Transverse colon (tissue), 4 donors: ENCODE measurements around the gene LYRM4. TPM values are rescaled to one million over a fixed set of nuclear protein-coding genes. Genes with fewer than 3 reads are reported as not detected.

Experiments used
- DNase-seq: peaks from one replicate; pipeline ENCODE4 v3.0.0-alpha.2; 2019
- H3K27ac ChIP-seq, 4 donors: fragments of 200-600 bp; sonication (generic); 2 replicates each; pipeline ENCODE4 v1.5.1; 2016 to 2018; ENCODE audit warnings: inconsistent platforms in 4 of 4
- H3K27me3 ChIP-seq: fragments of 200-600 bp; sonication (generic); 2 replicates; pipeline ENCODE4 v1.5.1; 2017; ENCODE audit warnings: inconsistent platforms
- H3K36me3 ChIP-seq, 4 donors: fragments of 200-600 bp; sonication (generic); 2 replicates each; pipeline ENCODE4 v1.5.1; 2017 to 2019; ENCODE audit warnings: inconsistent platforms in 4 of 4
- H3K4me1 ChIP-seq, 4 donors: fragments of 200-600 bp; sonication (generic); 2 replicates each; pipeline ENCODE4 v1.5.1; 2017 to 2020; ENCODE audit warnings: inconsistent platforms in 4 of 4
- H3K4me3 ChIP-seq, 4 donors: fragments of 200-600 bp; sonication (generic); 1 replicate in 1 of 4; 2 replicates in 3 of 4; pipeline versions ENCODE4 v1.5.1 to v1.6.1; 2017 to 2019; ENCODE audit warnings: inconsistent platforms in 4 of 4
- H3K9me3 ChIP-seq, 2 donors: fragments of 200-600 bp; sonication (generic); 2 replicates each; pipeline ENCODE4 v1.5.1; 2017 to 2019; ENCODE audit warnings: inconsistent platforms in 2 of 2
- EP300 ChIP-seq: sonication (generic); formaldehyde crosslinking; IDR thresholded peaks from one replicate; pipeline ENCODE4 v1.6.1; 2017; ENCODE audit warnings: antibody characterized with exemption, low read depth
- POLR2A ChIP-seq: fragments of 450-650 bp; IDR thresholded peaks from one replicate; pipeline ENCODE4 v1.6.1; 2016; ENCODE audit warnings: antibody characterized with exemption, mild to moderate bottlenecking, moderate library complexity
- POLR2AphosphoS5 ChIP-seq, 3 donors: sonication (generic); formaldehyde crosslinking; IDR thresholded peaks; one replicate each; pipeline ENCODE4 v1.6.1; 2016; ENCODE audit warnings: antibody characterized with exemption in 3 of 3
- WGBS, 2 donors: methylation state at CpG; one replicate each; pipeline ENCODE4 v1.1.5; 2018; ENCODE audit warnings: low coverage in 1 of 2; 5-methylcytosine and 5-hydroxymethylcytosine counted together
- in situ Hi-C, 4 donors: fragments of 200-750 bp; cut with MboI; loops; one replicate each; pipeline versions ENCODE4 v1.15.0 to v1.15.1; 2017; ENCODE audit warnings: low sequenced_read_pairs in 3 of 4, low pct_ligation_motif_present in 1 of 4, low pct_unique_long_range_greater_than_20kb in 1 of 4
- intact Hi-C: fragments of 100-400 bp; cut with DNase I; formaldehyde crosslinking; loops from one replicate; pipeline ENCODE4 v1.15.1; 2023; ENCODE audit warnings: low total_unique reads
- total RNA-seq, 4 donors: library from RNA; depleted of rRNA; stranded (reverse); fragments of >200 nt; gene quantifications; one replicate each; pipeline ENCODE4 v1.1.0, GENCODE V29; 2016
- TF ChIP-seq, protein P1 (sequence below), 5 experiments: fragments of 200-600 bp in 3 of 5; fragments of 450-650 bp in 2 of 5; sonication (generic) in 3 of 5; IDR thresholded peaks; 1 replicate in 2 of 5; 2 replicates in 3 of 5; pipeline ENCODE4 v1.5.1; 2016 to 2017; ENCODE audit warnings: antibody characterized with exemption in 5 of 5, inconsistent platforms in 3 of 5, mild to moderate bottlenecking in 2 of 5, moderate library complexity in 1 of 5

The LYRM4 gene
- total RNA-seq, 4 donors from 2014 or later = 3.0 to 14.0 (median 6.9) TPM

DNA sequence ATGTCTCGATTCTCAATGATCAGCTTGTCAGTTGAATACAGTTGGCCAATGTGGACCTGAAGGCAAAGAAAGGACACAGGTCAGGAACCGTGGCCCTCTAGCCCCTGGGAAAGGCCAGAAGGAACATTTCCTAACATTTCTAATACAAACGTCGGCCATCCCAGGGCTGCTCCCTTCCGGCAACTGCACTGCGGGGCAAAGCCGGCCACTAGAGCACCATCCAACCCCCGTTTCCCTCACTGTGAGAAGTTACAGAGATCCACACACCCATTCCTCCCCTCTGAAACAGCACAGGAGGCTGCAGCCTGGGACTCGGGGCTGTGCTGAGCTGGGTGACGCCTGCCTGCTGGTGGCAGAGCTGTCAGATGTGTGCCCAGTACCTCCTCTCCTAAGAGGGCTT is 151.3 kb downstream of the LYRM4 start:
- Histone ChIP-seq H3K36me3 (no peaks in the 10 kb centered on the region), H3K27me3 (no peaks in the 10 kb centered on the region), H3K9me3 (no peaks in the 10 kb centered on the region), H3K4me3 (no peak overlapping the region), H3K27ac (no peak overlapping the region), H3K4me1 (peaks cover 0 to 8% (median 0%) of the 10 kb centered on the region in 4 donors)
- TF ChIP-seq POLR2A = no peak
- TF ChIP-seq, protein P1, sequence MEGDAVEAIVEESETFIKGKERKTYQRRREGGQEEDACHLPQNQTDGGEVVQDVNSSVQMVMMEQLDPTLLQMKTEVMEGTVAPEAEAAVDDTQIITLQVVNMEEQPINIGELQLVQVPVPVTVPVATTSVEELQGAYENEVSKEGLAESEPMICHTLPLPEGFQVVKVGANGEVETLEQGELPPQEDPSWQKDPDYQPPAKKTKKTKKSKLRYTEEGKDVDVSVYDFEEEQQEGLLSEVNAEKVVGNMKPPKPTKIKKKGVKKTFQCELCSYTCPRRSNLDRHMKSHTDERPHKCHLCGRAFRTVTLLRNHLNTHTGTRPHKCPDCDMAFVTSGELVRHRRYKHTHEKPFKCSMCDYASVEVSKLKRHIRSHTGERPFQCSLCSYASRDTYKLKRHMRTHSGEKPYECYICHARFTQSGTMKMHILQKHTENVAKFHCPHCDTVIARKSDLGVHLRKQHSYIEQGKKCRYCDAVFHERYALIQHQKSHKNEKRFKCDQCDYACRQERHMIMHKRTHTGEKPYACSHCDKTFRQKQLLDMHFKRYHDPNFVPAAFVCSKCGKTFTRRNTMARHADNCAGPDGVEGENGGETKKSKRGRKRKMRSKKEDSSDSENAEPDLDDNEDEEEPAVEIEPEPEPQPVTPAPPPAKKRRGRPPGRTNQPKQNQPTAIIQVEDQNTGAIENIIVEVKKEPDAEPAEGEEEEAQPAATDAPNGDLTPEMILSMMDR (IDR thresholded peaks at IDR 0.05) = no peak
- no peak for TF ChIP-seq EP300
- no peak for TF ChIP-seq POLR2AphosphoS5 (IDR thresholded peaks at IDR 0.05)
- intact Hi-C loops = no loop called here
- WGBS, 2 donors = 80 to 91% methylated on average over 1 to 10 of the region's 10 CpGs
- no peak for DNase-seq
- in situ Hi-C loops = no loop called here

DNA sequence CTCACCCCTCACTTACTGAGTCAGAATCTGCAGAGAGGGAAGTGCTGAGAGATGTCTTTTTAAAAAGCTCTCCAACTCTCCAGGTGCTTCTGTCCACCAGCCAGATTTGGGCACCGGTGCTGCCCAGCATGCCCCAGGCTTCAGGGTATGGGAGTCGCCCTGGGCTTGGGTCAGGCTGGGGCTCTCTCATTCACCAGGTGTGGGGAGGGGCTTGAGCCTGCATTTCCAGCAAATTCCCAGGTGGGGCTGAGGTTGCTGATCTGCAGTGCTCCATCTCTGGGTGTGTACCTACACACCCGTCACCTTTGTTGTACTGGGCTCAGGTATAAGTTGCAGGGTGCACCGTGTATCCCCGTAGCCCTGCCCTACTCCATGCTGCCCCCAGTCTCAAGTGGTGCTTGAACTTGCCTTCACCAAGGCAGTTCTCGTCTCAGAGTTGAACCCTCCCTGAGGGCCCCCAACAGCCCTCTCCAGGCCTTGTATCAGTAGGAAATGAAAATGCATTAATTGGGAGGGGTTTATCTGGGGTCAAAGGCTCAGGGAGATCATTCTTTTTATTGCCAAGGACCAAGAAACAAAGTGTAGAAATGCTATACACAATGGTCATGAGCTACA is 152.1 kb downstream of the LYRM4 start:
- in situ Hi-C loops = no loop called here
- no peak overlapping the region for H3K4me3 ChIP-seq
- H3K27me3 ChIP-seq = no peaks in the 10 kb centered on the region
- H3K9me3 ChIP-seq = no peaks in the 10 kb centered on the region
- DNase-seq = no peak
- no peak overlapping the region for H3K27ac ChIP-seq
- WGBS, 2 donors = 40 to 81% methylated on average over 1 to 6 of the region's 6 CpGs
- TF ChIP-seq POLR2A = no peak
- no peak for TF ChIP-seq EP300
- no peak for TF ChIP-seq POLR2AphosphoS5 (IDR thresholded peaks at IDR 0.05)
- TF ChIP-seq, protein P1 (IDR thresholded peaks at IDR 0.05) = no peak
- H3K36me3 ChIP-seq = no peaks in the 10 kb centered on the region
- peaks cover 0 to 8% (median 0%) of the 10 kb centered on the region in 4 donors for H3K4me1 ChIP-seq
- intact Hi-C loops = no loop called here

DNA sequence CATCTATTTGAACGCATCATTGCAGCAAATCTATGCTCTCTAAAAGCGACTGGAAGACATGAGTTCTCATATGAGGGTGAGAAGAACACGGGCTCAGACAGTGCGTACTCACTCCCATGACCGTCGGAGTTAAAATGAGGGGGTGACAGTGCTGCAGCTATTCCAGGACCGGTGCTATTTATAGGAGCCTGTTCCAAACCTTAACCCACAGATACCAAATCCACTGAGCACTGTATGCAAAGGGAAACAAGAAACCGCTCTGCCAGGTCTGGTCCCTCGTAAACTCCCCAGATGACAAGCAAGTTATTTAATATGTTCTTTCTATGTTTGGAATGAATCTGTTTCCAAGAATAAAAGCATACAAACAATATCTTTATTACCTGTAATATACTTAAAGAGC is 152.7 kb downstream of the LYRM4 start:
- H3K9me3 ChIP-seq = no peaks in the 10 kb centered on the region
- H3K27ac ChIP-seq = no peak overlapping the region
- in situ Hi-C loops (no loop called here), intact Hi-C loops (no loop called here)
- no peaks in the 10 kb centered on the region for H3K27me3 ChIP-seq
- TF ChIP-seq, protein P1 (IDR thresholded peaks at IDR 0.05) = no peak
- no peak for TF ChIP-seq POLR2A
- TF ChIP-seq EP300 = no peak
- no peak for TF ChIP-seq POLR2AphosphoS5 (IDR thresholded peaks at IDR 0.05)
- 58 to 60% methylated on average over 7 to 9 of the region's 9 CpGs for WGBS, 2 donors
- H3K4me1 ChIP-seq = peaks cover 0 to 8% (median 0%) of the 10 kb centered on the region in 4 donors
- H3K4me3 ChIP-seq = no peak overlapping the region
- no peak for DNase-seq
- no peaks in the 10 kb centered on the region for H3K36me3 ChIP-seq

DNA sequence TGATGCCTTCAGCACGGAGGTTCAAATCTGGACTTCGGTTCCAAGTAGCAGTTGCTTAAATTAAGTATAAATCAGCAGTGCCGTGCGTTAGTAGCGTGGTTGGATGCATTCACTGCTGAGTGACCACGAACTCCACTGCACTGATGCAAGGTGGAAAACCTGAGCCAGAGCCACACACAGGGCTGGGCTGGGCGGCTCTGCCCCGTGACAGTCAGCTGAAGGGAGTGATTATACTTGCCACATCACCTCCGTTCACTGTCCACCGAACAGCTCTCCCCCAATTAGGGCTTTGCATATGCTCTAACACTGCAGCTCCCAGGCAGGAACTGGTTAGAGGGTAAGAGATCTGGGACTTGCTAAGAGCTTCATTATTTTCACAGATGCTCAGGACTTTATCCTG is 153.4 kb downstream of the LYRM4 start:
- in situ Hi-C loops = no loop called here
- intact Hi-C loops = no loop called here

More for the DNA sequence above, 153.4 kb downstream of the LYRM4 start:
- Histone ChIP-seq H3K27me3 (no peaks in the 10 kb centered on the region), H3K9me3 (no peaks in the 10 kb centered on the region), H3K27ac (no peak overlapping the region), H3K4me1 (peaks cover 0 to 8% (median 0%) of the 10 kb centered on the region in 4 donors), H3K4me3 (no peak overlapping the region), H3K36me3 (no peaks in the 10 kb centered on the region)
- TF ChIP-seq POLR2AphosphoS5 (IDR thresholded peaks at IDR 0.05) (no peak), EP300 (no peak), POLR2A (no peak)
- TF ChIP-seq, protein P1 (IDR thresholded peaks at IDR 0.05) = no peak
- WGBS, 2 donors = 85% methylated on average over 10 of the region's 10 CpGs; no CpG with 5 or more reads in 1 of the 2 donors
- DNase-seq = no peak
